ENCODE measurements around the gene FRMD1. TPM values are rescaled to one million over a fixed set of nuclear protein-coding genes. Genes with fewer than 3 reads are reported as not detected.
A peak's percentile ranks its signal among the peaks of the same experiment; 100 is the strongest.

The FRMD1 gene
- total and polyA plus RNA-seq, 2 of the 8 experiments (the other 6 are each of a cell fraction or from before 2014, with no cell fraction given) = 0.36 TPM; not detected in 1

GRCh38 chr6:168035661-168036545, 43.1 kb downstream of the FRMD1 start:
- Histone ChIP-seq H3K18ac (ENCODE audit: extremely low read depth, low read length) (no peak overlapping the region; the same call in 1 of the 2 replicates), H3K4me3 (ENCODE audit: extremely low read depth in 1 of 4, insufficient read depth in 2 of 4, low read depth in 3 of 4, low read length in 4 of 4) (peak overlapping the region in 2 of 4 experiments; percentile 10 to 40; a peak in 3 of 8 replicates), H3K79me1 (ENCODE audit: low read depth, low read length) (no peaks in the 10 kb centered on the region), H3K36me3 (ENCODE audit: control insufficient read depth in 2 of 4, insufficient read depth in 4 of 4, low read length in 3 of 4) (peaks cover 0 to 2% (median 0%) of the 10 kb centered on the region in 4 experiments; a peak in 2 of 8 replicates), H4K8ac (ENCODE audit: extremely low read depth, insufficient read depth, low read length) (peak overlapping the region; percentile 11), H3K9me3 (ENCODE audit: insufficient read depth in 2 of 2, low read depth in 1 of 2, low read length in 1 of 2) (peaks cover 25 to 26% of the 10 kb centered on the region in 2 experiments), H2BK12ac (ENCODE audit: low read depth, low read length) (peak overlapping the region; percentile 62; the same call in 1 of the 2 replicates), H3K56ac (replicated peaks; ENCODE audit: insufficient read length, low read depth, low read length) (no peak overlapping the region), H2BK15ac (ENCODE audit: low read length) (no peak overlapping the region), H3K27me3 (replicated peaks in 1 of 4; ENCODE audit: control insufficient read depth in 3 of 4, extremely low read depth in 1 of 4, insufficient read depth in 3 of 4, low read length in 3 of 4) (no peaks in the 10 kb centered on the region; a peak in 1 of 7 replicates), H3K4me1 (replicated peaks in 1 of 4; ENCODE audit: control insufficient read depth in 3 of 4, insufficient read depth in 4 of 4, low read length in 3 of 4) (peaks cover 0 to 8% (median 2%) of the 10 kb centered on the region in 4 experiments; a peak in 3 of 7 replicates), H2BK5ac (ENCODE audit: low read depth, low read length) (0 out of 2 replicates have a peak overlapping the region, but pooled peaks have one; percentile 35), H2AK5ac (ENCODE audit: low read depth, low read length) (no peak overlapping the region; the same call in 1 of the 2 replicates), H2BK120ac (replicated peaks; ENCODE audit: low read depth, low read length) (no peak overlapping the region), H2BK20ac (ENCODE audit: low read length) (no peak overlapping the region), H3K23me2 (ENCODE audit: low read depth, low read length) (no peaks in the 10 kb centered on the region), H4K20me1 (replicated peaks in 1 of 2; ENCODE audit: control insufficient read depth in 1 of 2, insufficient read depth in 2 of 2, low read length in 2 of 2) (no peaks in the 10 kb centered on the region), H3K27ac (ENCODE audit: low read depth, low read length) (no peak overlapping the region), H2AFZ (ENCODE audit: low read length) (peak overlapping the region; percentile 91; the same call in 1 of the 2 replicates), H3K79me2 (ENCODE audit: control insufficient read depth in 1 of 2, insufficient read depth in 2 of 2, low read length in 2 of 2) (no peaks in the 10 kb centered on the region), H4K91ac (replicated peaks; ENCODE audit: insufficient read length, low read length) (no peak overlapping the region), H3K9ac (replicated peaks in 1 of 4; ENCODE audit: extremely low read depth in 1 of 4, low read depth in 3 of 4, low read length in 3 of 4) (no peak overlapping the region), H4K5ac (ENCODE audit: insufficient read length, low read depth, low read length) (no peak overlapping the region), H3K14ac (ENCODE audit: insufficient read length) (no peak overlapping the region), H3K23ac (ENCODE audit: insufficient read length) (no peak overlapping the region), H3K4ac (replicated peaks; ENCODE audit: insufficient read length, low read depth, low read length) (no peak overlapping the region), H3K4me2 (ENCODE audit: insufficient read depth in 1 of 2, low read depth in 2 of 2, low read length in 2 of 2) (peak overlapping the region; percentile 35 to 66; a peak in 3 of 4 replicates)
- ChIA-PET CTCF (ENCODE audit: partially characterized antibody) (no interaction called here), POLR2A (ENCODE audit: partially characterized antibody) (no interaction called here)
- 77% methylated on average over 29 of the region's 29 CpGs; no CpG with 5 or more reads in 1 of the 2 experiments for WGBS, 2 experiments (ENCODE audit: extremely low coverage in 1 of 2, insufficient coverage in 1 of 2, insufficient read length in 1 of 2, insufficient replicate concordance in 2 of 2, low coverage in 1 of 2, low lambda C conversion rate in 2 of 2, missing lambda C conversion rate in 1 of 2)
- FAIRE-seq (no peak), DNase-seq (ENCODE audit: low read depth in 1 of 2, low spot score in 2 of 2) (no peak)
- TF ChIP-seq RNF2 (IDR thresholded peaks at IDR 0.05; ENCODE audit: borderline replicate concordance, low read depth, low read length, missing control alignments, poor library complexity, severe bottlenecking) = no peak
- TF ChIP-seq YY1 (IDR thresholded peaks at IDR 0.05; ENCODE audit: low read depth, low read length) = no peak
- TF ChIP-seq EP300 (IDR thresholded peaks at IDR 0.05; ENCODE audit: borderline replicate concordance in 1 of 2, low read depth in 2 of 2, low read length in 2 of 2) = no peak
- TF ChIP-seq POLR2AphosphoS5 (IDR thresholded peaks at IDR 0.05; ENCODE audit: low read depth, low read length) = no peak
- no peak for TF ChIP-seq TBP (IDR thresholded peaks at IDR 0.05; ENCODE audit: low read depth, low read length)
- TF ChIP-seq SIX5 (IDR thresholded peaks at IDR 0.05; ENCODE audit: low read depth, low read length) = no peak
